HepG2 (cell line): ENCODE data around the gene SSBP2.

Source experiments
- ATF1 ChIP-seq: IDR thresholded peaks from 2 replicates; pipeline ENCODE4 v1.6.1; 2016; ENCODE audit warnings: mild to moderate bottlenecking, control low read depth
- CBX5 ChIP-seq: sonication (generic); formaldehyde crosslinking; IDR thresholded peaks from 2 replicates; pipeline ENCODE4 v1.4.0; 2020; ENCODE audit warnings: missing genetic modification reagents, borderline replicate concordance
- CTCF ChIP-seq: sonication (generic); formaldehyde crosslinking; IDR thresholded peaks from 2 replicates; pipeline ENCODE4 v1.5.0; 2020; ENCODE audit warnings: mild to moderate bottlenecking, missing genetic modification reagents, moderate library complexity
- ESRRA ChIP-seq: sonication (generic); formaldehyde crosslinking; IDR thresholded peaks from 2 replicates; pipeline ENCODE4 v1.5.1; 2020; ENCODE audit warnings: mild to moderate bottlenecking, low read depth, missing genetic modification reagents
- NBN ChIP-seq: fragments of 450-650 bp; conservative IDR thresholded peaks from 2 replicates; pipeline ENCODE4 v1.6.1; 2017
- NFRKB ChIP-seq: fragments of 450-650 bp; IDR thresholded peaks from 2 replicates; pipeline ENCODE4 v1.6.1; 2017
- REST ChIP-seq, 2 experiments: IDR thresholded peaks; 2 replicates each; pipeline ENCODE4 v1.6.1; 2011 to 2012; ENCODE audit warnings: low read length in 2 of 2, borderline replicate concordance in 1 of 2, low read depth in 1 of 2, mild to moderate bottlenecking in 1 of 2, moderate library complexity in 1 of 2
- RNF2 ChIP-seq: fragments of 450-650 bp; conservative IDR thresholded peaks from 2 replicates; pipeline ENCODE4 v1.6.1; 2016; ENCODE audit warnings: low read depth
- SRY ChIP-seq: sonication (generic); formaldehyde crosslinking; IDR thresholded peaks from 2 replicates; pipeline ENCODE4 v1.8.0; 2022; ENCODE audit warnings: mild to moderate bottlenecking, missing genetic modification reagents
- YY1 ChIP-seq: IDR thresholded peaks from 2 replicates; pipeline ENCODE4 v1.6.1; 2011; ENCODE audit warnings: low read length, low read depth, moderate library complexity, mild to moderate bottlenecking; ENCODE audit not compliant: insufficient read depth, insufficient replicate concordance
- ZNF292 ChIP-seq: sonication (generic); formaldehyde crosslinking; IDR thresholded peaks from 2 replicates; pipeline ENCODE4 v1.8.1; 2022; ENCODE audit warnings: mild to moderate bottlenecking, low read depth, missing genetic modification reagents, borderline replicate concordance

- TF ChIP-seq NFRKB (no peak), YY1 (no peak), CBX5 (CRISPR knock-in tag) (no peak), NBN (no peak), REST (IDR thresholded peaks at IDR 0.05; ENCODE audit: borderline replicate concordance in 1 of 2, low read depth in 1 of 2, low read length in 2 of 2) (no peak), RNF2 (no peak), ZNF292 (no peak), ATF1 (CRISPR knock-in tag) (no peak), SRY (CRISPR knock-in tag) (no peak), ESRRA (CRISPR knock-in tag) (no peak), CTCF (CRISPR knock-in tag) (no peak)
Observed at GRCh38 chr5:81558188-81558587, 192.7 kb downstream of the SSBP2 start.
